Peyer's patch (tissue), 4 donors: Measurements from ENCODE around the gene ADRA2C.

Experiments used
- POLR2A ChIP-seq, 2 donors: fragments of 450-650 bp; IDR thresholded peaks; one replicate each; pipeline ENCODE4 v1.5.1; 2017; ENCODE audit warnings: antibody characterized with exemption in 2 of 2, mild to moderate bottlenecking in 2 of 2, moderate library complexity in 2 of 2
- TF ChIP-seq, protein P1 (sequence below), 6 experiments: fragments of 450-650 bp in 4 of 6; fragments of 200-600 bp in 2 of 6; sonication (generic) in 1 of 6; IDR thresholded peaks; one replicate each; pipeline ENCODE4 v1.5.1; 2017 to 2019; ENCODE audit warnings: antibody characterized with exemption in 6 of 6, mild to moderate bottlenecking in 3 of 6, moderate library complexity in 1 of 6

DNA sequence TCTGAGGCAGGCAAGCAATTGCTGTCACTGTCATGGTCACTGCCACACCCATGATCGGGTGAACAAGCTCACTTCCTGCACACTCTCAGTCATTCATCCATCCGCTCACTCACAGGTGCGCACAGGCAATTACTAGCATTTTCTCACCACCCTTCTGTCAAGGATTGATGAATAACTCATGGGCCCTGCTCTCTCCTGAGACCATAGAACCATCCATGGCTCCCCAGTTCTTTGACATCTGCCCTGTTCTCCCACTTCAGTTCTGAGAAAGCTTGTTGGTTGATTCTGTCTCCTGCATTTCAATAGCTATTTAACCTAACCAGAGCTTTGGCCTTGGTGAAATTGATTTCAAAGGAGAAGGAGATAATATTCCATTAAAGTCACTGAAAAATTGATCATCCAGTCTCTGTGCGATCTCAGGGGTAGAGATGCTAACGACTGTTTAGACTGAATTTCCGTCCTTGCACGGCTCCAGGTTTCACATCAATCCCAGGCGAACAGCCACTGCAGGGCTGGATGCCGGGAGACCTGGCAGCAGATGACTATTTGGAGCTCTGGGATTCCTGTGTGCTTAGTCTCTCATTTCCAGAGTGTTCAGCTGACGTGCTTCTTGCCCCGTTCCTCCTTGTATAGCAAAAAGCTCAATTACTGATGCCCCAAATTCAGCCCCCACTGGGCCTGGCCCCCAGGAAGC, 36.9 kb upstream of the ADRA2C start:
- TF ChIP-seq, protein P1, sequence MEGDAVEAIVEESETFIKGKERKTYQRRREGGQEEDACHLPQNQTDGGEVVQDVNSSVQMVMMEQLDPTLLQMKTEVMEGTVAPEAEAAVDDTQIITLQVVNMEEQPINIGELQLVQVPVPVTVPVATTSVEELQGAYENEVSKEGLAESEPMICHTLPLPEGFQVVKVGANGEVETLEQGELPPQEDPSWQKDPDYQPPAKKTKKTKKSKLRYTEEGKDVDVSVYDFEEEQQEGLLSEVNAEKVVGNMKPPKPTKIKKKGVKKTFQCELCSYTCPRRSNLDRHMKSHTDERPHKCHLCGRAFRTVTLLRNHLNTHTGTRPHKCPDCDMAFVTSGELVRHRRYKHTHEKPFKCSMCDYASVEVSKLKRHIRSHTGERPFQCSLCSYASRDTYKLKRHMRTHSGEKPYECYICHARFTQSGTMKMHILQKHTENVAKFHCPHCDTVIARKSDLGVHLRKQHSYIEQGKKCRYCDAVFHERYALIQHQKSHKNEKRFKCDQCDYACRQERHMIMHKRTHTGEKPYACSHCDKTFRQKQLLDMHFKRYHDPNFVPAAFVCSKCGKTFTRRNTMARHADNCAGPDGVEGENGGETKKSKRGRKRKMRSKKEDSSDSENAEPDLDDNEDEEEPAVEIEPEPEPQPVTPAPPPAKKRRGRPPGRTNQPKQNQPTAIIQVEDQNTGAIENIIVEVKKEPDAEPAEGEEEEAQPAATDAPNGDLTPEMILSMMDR (IDR thresholded peaks at IDR 0.05): no peak
- no peak for TF ChIP-seq POLR2A (IDR thresholded peaks at IDR 0.05)
